ENCODE results near the gene FGF21. TPM values are rescaled to one million over a fixed set of nuclear protein-coding genes. Genes with fewer than 3 reads are reported as not detected.

The FGF21 gene
- total and polyA plus RNA-seq, 2 donors (not counting 3 experiments of a cell fraction or from before 2014, with no cell fraction given), result not detected

GRCh38 chr19:48757741-48758144, 2.4 kb downstream of the FGF21 start:
- ChIA-PET CTCF (interaction anchor here (0.7 kb wide), 1 partner anchor 85 kb away, joined by 3 read pairs; no protein-coding TSS in a partner anchor), POLR2A (no interaction called here)
- no peaks in the 10 kb centered on the region for H3K79me2 ChIP-seq (ENCODE audit: control insufficient read depth, insufficient read depth, low read length)
- BruUV-seq (replicated peaks), result no TSS peak
- H3K27me3 ChIP-seq (ENCODE audit: control insufficient read depth in 2 of 2, insufficient read depth in 2 of 2, low read length in 2 of 2), result peaks cover 0 to 3% of the 10 kb centered on the region in 2 experiments
- H2AFZ ChIP-seq (ENCODE audit: low read depth, low read length), result no peak overlapping the region
- no peaks in the 10 kb centered on the region for H3K9me1 ChIP-seq (replicated peaks; ENCODE audit: control insufficient read depth, extremely low read depth, insufficient read depth, low read length)
- FAIRE-seq, result no peak
- H3K4me2 ChIP-seq (ENCODE audit: insufficient read depth, low read length), result no peak overlapping the region
- no peak for TF ChIP-seq GATA2 (IDR thresholded peaks at IDR 0.05; ENCODE audit: insufficient read depth, insufficient read length, low read depth, low read length)
- TF ChIP-seq MAX (IDR thresholded peaks at IDR 0.05; ENCODE audit: insufficient read depth, insufficient read length), result no peak
- TF ChIP-seq EZH2 (IDR thresholded peaks at IDR 0.05; ENCODE audit: borderline replicate concordance, low read depth, low read length, severe bottlenecking), result no peak
- TF ChIP-seq FOS (IDR thresholded peaks at IDR 0.05; ENCODE audit: borderline replicate concordance, insufficient read depth, low read length), result no peak
- no peak for TF ChIP-seq POLR2AphosphoS5 (IDR thresholded peaks at IDR 0.05; ENCODE audit: insufficient read depth, low read depth, low read length)
- no peak for TF ChIP-seq POLR2A (IDR thresholded peaks at IDR 0.05; ENCODE audit: low read depth, low read length)
- TF ChIP-seq, protein P1, sequence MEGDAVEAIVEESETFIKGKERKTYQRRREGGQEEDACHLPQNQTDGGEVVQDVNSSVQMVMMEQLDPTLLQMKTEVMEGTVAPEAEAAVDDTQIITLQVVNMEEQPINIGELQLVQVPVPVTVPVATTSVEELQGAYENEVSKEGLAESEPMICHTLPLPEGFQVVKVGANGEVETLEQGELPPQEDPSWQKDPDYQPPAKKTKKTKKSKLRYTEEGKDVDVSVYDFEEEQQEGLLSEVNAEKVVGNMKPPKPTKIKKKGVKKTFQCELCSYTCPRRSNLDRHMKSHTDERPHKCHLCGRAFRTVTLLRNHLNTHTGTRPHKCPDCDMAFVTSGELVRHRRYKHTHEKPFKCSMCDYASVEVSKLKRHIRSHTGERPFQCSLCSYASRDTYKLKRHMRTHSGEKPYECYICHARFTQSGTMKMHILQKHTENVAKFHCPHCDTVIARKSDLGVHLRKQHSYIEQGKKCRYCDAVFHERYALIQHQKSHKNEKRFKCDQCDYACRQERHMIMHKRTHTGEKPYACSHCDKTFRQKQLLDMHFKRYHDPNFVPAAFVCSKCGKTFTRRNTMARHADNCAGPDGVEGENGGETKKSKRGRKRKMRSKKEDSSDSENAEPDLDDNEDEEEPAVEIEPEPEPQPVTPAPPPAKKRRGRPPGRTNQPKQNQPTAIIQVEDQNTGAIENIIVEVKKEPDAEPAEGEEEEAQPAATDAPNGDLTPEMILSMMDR (IDR thresholded peaks at IDR 0.05; ENCODE audit: extremely low read depth in 1 of 2, insufficient read depth in 1 of 2, low read depth in 1 of 2, low read length in 2 of 2), result no peak
- TF ChIP-seq JUN (IDR thresholded peaks at IDR 0.05; ENCODE audit: borderline replicate concordance, insufficient read depth, insufficient read length, low read depth), result no peak
- TF ChIP-seq MYC (IDR thresholded peaks at IDR 0.05; ENCODE audit: low read depth, low read length), result no peak
- H3K4me1 ChIP-seq (ENCODE audit: control insufficient read depth, extremely low read depth, insufficient read depth, low read length), result peaks cover 11% of the 10 kb centered on the region
- intact Hi-C loops (cut with micrococcal nuclease), result no loop called here
- no peak for DNase-seq (ENCODE audit: low read depth, low spot score)
- dilution Hi-C loops (cut with MboI; ENCODE audit: extremely low pct_ligation_motif_present, low sequenced_read_pairs), result no loop called here
- no peaks in the 10 kb centered on the region for H4K20me1 ChIP-seq (replicated peaks; ENCODE audit: control insufficient read depth, extremely low read depth, insufficient read depth, low read length)
- no peak overlapping the region for H3K27ac ChIP-seq (ENCODE audit: insufficient read depth, low read depth, low read length)
- H3K9ac ChIP-seq (replicated peaks; ENCODE audit: extremely low read depth, insufficient read depth, low read length), result no peak overlapping the region
- no peaks in the 10 kb centered on the region for H3K9me3 ChIP-seq (replicated peaks; ENCODE audit: control insufficient read depth, insufficient read depth, low read length)
- H3K36me3 ChIP-seq (ENCODE audit: control insufficient read depth in 2 of 2, extremely low read depth in 1 of 2, insufficient read depth in 2 of 2, low read length in 2 of 2), result no peaks in the 10 kb centered on the region
- no peak overlapping the region for H3K4me3 ChIP-seq (replicated peaks in 1 of 3; ENCODE audit: insufficient read depth in 1 of 3, low read depth in 1 of 3, low read length in 3 of 3)
